ENCODE results near the gene PCDHB1. TPM values are rescaled to one million over a fixed set of nuclear protein-coding genes. Genes with fewer than 3 reads are reported as not detected.

PCDHB1 gene
- total and polyA plus RNA-seq, 12 donors = under 0.01 to 0.11 (median 0.04) TPM; not detected in 7

- 40 to 48% (median 45%) methylated on average over 3 of the region's 3 CpGs for WGBS, 4 donors
- no peak overlapping the region for H3K4me3 ChIP-seq
Measured at GRCh38 chr5:141002605-141002965, 48.6 kb upstream of the PCDHB1 start.

GRCh38 chr5:141003031-141003430, 48.1 kb upstream of the PCDHB1 start:
- Histone ChIP-seq H3K36me3 (replicated peaks in 1 of 2) (no peaks in the 10 kb centered on the region), H3K4me3 (no peak overlapping the region), H3K4me1 (replicated peaks in 1 of 2) (no peaks in the 10 kb centered on the region), H3K27ac (no peak overlapping the region), H3K9me3 (replicated peaks in 1 of 3) (no peaks in the 10 kb centered on the region), H3K27me3 (no peaks in the 10 kb centered on the region)
- TF ChIP-seq CTCF (IDR thresholded peaks at IDR 0.05) = no peak
- no peak for TF ChIP-seq POLR2A (IDR thresholded peaks at IDR 0.05)
- DNase-seq = no peak
- WGBS, 4 donors = 75 to 87% (median 79%) methylated on average over 3 of the region's 3 CpGs
- intact Hi-C loops (cut with DNase I) = no loop called here

More at GRCh38 chr5:141002605-141002965, 48.6 kb upstream of the PCDHB1 start:
- no peaks in the 10 kb centered on the region for H3K36me3 ChIP-seq (replicated peaks in 1 of 2)
- H3K9me3 ChIP-seq (replicated peaks in 1 of 3) = no peaks in the 10 kb centered on the region
- no peak for DNase-seq
- intact Hi-C loops (cut with DNase I) = no loop called here
- peak overlapping the region in 1 of 5 donors; percentile 51 for H3K27ac ChIP-seq
- H3K27me3 ChIP-seq = no peaks in the 10 kb centered on the region
- TF ChIP-seq CTCF (IDR thresholded peaks at IDR 0.05) = no peak
- no peak for TF ChIP-seq POLR2A (IDR thresholded peaks at IDR 0.05)
- H3K4me1 ChIP-seq (replicated peaks in 1 of 2) = no peaks in the 10 kb centered on the region

GRCh38 chr5:141003791-141004611, 47.2 kb upstream of the PCDHB1 start:
- 26 to 41% (median 29%) methylated on average over 3 to 4 of the region's 4 CpGs for WGBS, 4 donors
- no peaks in the 10 kb centered on the region for H3K4me1 ChIP-seq (replicated peaks in 1 of 2)
- no peak overlapping the region for H3K27ac ChIP-seq
- no peaks in the 10 kb centered on the region for H3K9me3 ChIP-seq (replicated peaks in 1 of 3)
- intact Hi-C loops (cut with DNase I) = no loop called here
- no peak for DNase-seq
- TF ChIP-seq POLR2A (IDR thresholded peaks at IDR 0.05) = no peak
- TF ChIP-seq CTCF (IDR thresholded peaks at IDR 0.05) = no peak
- no peak overlapping the region for H3K4me3 ChIP-seq
- no peaks in the 10 kb centered on the region for H3K27me3 ChIP-seq
- no peaks in the 10 kb centered on the region for H3K36me3 ChIP-seq (replicated peaks in 1 of 2)

- no peak overlapping the region for H3K27ac ChIP-seq
- DNase-seq = no peak
- no peaks in the 10 kb centered on the region for H3K9me3 ChIP-seq (replicated peaks in 1 of 3)
- no peaks in the 10 kb centered on the region for H3K4me1 ChIP-seq (replicated peaks in 1 of 2)
- intact Hi-C loops (cut with DNase I) = no loop called here
- no peaks in the 10 kb centered on the region for H3K36me3 ChIP-seq (replicated peaks in 1 of 2)
- H3K4me3 ChIP-seq = no peak overlapping the region
- no peaks in the 10 kb centered on the region for H3K27me3 ChIP-seq
- TF ChIP-seq POLR2A (IDR thresholded peaks at IDR 0.05) (no peak), CTCF (IDR thresholded peaks at IDR 0.05) (no peak)
Measured at GRCh38 chr5:141007791-141008190, 43.4 kb upstream of the PCDHB1 start.
